Measurements from ENCODE around the gene ELFN2.

The ELFN2 gene

DNA sequence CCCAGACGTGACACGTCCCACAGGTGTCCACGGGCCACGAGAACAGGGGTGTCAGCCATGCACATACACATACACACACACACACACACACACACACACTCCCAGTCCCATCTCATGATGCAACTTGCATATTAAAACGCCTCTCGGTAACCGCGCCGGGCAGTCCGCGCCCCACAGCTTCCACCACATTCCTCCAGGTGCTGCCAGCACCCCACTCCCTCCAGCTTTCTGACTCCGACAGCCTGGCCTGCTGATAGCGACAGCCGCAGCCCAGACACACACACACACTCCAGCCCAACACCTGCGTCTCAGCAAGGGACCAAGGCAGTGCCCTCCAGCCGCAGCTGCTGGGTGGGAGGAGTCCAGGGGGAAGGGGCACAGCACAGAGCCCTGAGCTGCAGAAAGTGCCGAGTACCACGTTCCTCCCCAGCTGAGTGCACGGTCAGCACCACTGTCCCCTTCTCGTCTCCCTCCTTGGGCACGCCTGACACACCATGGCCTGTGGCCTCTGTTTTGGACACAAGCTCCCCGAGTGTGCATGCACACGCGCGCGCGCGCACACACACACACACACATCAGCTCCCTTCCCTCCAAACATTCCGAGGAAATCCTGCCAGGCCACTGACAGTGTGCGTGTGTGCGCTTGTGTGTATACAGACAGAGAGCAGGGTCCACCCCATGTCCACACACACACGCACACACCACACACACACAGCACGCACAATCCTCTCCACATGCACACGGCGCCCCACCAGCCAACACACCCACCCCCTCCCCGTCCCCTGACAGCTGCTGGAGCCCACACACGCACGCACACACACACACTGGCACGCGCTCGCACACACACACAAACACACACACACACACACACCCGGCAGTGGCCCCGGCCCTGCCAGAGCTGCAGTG is 1.2 kb downstream of the ELFN2 start:
- Histone ChIP-seq H3K9me2 (replicated peaks; ENCODE audit: low read depth, low read length) (no peaks in the 10 kb centered on the region), H3K36me3 (ENCODE audit: insufficient read depth, low read length) (no peaks in the 10 kb centered on the region), H4K20me1 (ENCODE audit: insufficient read depth, low read length, poor library complexity, severe bottlenecking) (no peaks in the 10 kb centered on the region), H3K4me2 (ENCODE audit: low read depth, low read length, poor library complexity, severe bottlenecking) (no peak overlapping the region), H3K9ac (ENCODE audit: low read depth, low read length, poor library complexity, severe bottlenecking) (no peak overlapping the region), H2AFZ (ENCODE audit: low read length) (no peak overlapping the region), H3K9me3 (ENCODE audit: insufficient read depth, low read depth, low read length) (no peaks in the 10 kb centered on the region), H3K4me3 (ENCODE audit: low read length, poor library complexity, severe bottlenecking) (no peak overlapping the region), H3K79me2 (ENCODE audit: insufficient read depth, low read length) (no peaks in the 10 kb centered on the region), H3K27me3 (ENCODE audit: insufficient read depth, low read length, poor library complexity, severe bottlenecking) (no peaks in the 10 kb centered on the region), H3K4me1 (ENCODE audit: insufficient read depth, low read length, poor library complexity, severe bottlenecking) (peaks cover 3% of the 10 kb centered on the region), H3F3A (ENCODE audit: low read depth) (no peaks in the 10 kb centered on the region)
- no peak for TF ChIP-seq EZH2phosphoT487 (IDR thresholded peaks at IDR 0.05; ENCODE audit: borderline replicate concordance)
- TF ChIP-seq, protein P1, sequence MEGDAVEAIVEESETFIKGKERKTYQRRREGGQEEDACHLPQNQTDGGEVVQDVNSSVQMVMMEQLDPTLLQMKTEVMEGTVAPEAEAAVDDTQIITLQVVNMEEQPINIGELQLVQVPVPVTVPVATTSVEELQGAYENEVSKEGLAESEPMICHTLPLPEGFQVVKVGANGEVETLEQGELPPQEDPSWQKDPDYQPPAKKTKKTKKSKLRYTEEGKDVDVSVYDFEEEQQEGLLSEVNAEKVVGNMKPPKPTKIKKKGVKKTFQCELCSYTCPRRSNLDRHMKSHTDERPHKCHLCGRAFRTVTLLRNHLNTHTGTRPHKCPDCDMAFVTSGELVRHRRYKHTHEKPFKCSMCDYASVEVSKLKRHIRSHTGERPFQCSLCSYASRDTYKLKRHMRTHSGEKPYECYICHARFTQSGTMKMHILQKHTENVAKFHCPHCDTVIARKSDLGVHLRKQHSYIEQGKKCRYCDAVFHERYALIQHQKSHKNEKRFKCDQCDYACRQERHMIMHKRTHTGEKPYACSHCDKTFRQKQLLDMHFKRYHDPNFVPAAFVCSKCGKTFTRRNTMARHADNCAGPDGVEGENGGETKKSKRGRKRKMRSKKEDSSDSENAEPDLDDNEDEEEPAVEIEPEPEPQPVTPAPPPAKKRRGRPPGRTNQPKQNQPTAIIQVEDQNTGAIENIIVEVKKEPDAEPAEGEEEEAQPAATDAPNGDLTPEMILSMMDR (conservative IDR thresholded peaks at IDR 0.05; ENCODE audit: low read length), result no peak

DNA sequence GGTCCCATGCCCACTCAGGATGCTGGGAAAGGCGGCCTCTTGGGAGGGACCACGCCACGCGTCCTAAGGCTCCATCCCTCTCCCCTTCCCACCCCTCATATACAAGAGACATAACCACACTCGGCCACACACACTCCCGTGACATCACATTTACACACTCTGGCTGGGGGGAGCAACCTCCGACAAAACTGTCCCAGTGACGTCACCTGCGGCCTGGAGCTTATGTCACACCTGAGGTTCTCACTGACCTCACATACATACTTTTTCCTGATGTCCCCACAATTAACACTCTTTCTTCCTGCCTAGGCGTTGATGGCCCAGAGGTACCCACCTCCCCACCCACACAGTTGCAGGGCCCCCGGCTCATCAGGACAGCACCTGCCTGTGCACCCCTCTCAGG is 1.9 kb downstream of the ELFN2 start:
- H3F3A ChIP-seq (ENCODE audit: low read depth), result no peaks in the 10 kb centered on the region
- no peak overlapping the region for H3K9ac ChIP-seq (ENCODE audit: low read depth, low read length, poor library complexity, severe bottlenecking)
- no peak overlapping the region for H3K4me3 ChIP-seq (ENCODE audit: low read length, poor library complexity, severe bottlenecking)
- no peaks in the 10 kb centered on the region for H4K20me1 ChIP-seq (ENCODE audit: insufficient read depth, low read length, poor library complexity, severe bottlenecking)
- no peaks in the 10 kb centered on the region for H3K9me2 ChIP-seq (replicated peaks; ENCODE audit: low read depth, low read length)
- no peaks in the 10 kb centered on the region for H3K27me3 ChIP-seq (ENCODE audit: insufficient read depth, low read length, poor library complexity, severe bottlenecking)
- H3K4me1 ChIP-seq (ENCODE audit: insufficient read depth, low read length, poor library complexity, severe bottlenecking), result peaks cover 3% of the 10 kb centered on the region
- H3K36me3 ChIP-seq (ENCODE audit: insufficient read depth, low read length), result no peaks in the 10 kb centered on the region
- TF ChIP-seq, protein P1 (conservative IDR thresholded peaks at IDR 0.05; ENCODE audit: low read length), result no peak
- TF ChIP-seq EZH2phosphoT487 (IDR thresholded peaks at IDR 0.05; ENCODE audit: borderline replicate concordance), result no peak
- no peak overlapping the region for H3K4me2 ChIP-seq (ENCODE audit: low read depth, low read length, poor library complexity, severe bottlenecking)
- H3K79me2 ChIP-seq (ENCODE audit: insufficient read depth, low read length), result no peaks in the 10 kb centered on the region
- H2AFZ ChIP-seq (ENCODE audit: low read length), result no peak overlapping the region
- no peaks in the 10 kb centered on the region for H3K9me3 ChIP-seq (ENCODE audit: insufficient read depth, low read depth, low read length)

DNA sequence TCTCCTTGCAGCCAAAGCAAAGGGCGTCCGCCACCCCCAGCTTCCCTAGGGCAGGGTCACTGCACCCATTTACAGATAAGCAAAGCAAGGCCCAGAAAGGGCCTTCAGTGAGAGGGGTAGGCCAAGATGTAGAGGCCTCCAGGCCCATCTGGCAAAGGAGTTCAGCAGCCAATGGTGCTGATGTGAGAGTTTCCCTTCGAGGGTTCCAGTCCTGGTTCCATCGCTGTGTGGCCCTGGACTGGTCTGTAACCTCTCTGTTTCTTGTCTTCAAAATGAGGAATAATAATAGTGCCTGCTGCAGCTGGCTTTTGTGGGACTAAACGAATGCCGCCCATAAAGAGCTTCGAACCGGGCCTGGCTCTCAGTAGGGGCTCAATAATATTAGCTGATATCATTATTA is 4.0 kb downstream of the ELFN2 start:
- H4K20me1 ChIP-seq (ENCODE audit: insufficient read depth, low read length, poor library complexity, severe bottlenecking), result no peaks in the 10 kb centered on the region
- peaks cover 5% of the 10 kb centered on the region for H3K27me3 ChIP-seq (ENCODE audit: insufficient read depth, low read length, poor library complexity, severe bottlenecking)
- no peaks in the 10 kb centered on the region for H3F3A ChIP-seq (ENCODE audit: low read depth)
- H3K79me2 ChIP-seq (ENCODE audit: insufficient read depth, low read length), result no peaks in the 10 kb centered on the region
- H3K9me3 ChIP-seq (ENCODE audit: insufficient read depth, low read depth, low read length), result no peaks in the 10 kb centered on the region
- no peak overlapping the region for H3K9ac ChIP-seq (ENCODE audit: low read depth, low read length, poor library complexity, severe bottlenecking)
- peaks cover 3% of the 10 kb centered on the region for H3K4me1 ChIP-seq (ENCODE audit: insufficient read depth, low read length, poor library complexity, severe bottlenecking)
- no peak overlapping the region for H3K4me2 ChIP-seq (ENCODE audit: low read depth, low read length, poor library complexity, severe bottlenecking)
- no peaks in the 10 kb centered on the region for H3K36me3 ChIP-seq (ENCODE audit: insufficient read depth, low read length)
- no peak overlapping the region for H2AFZ ChIP-seq (ENCODE audit: low read length)
- H3K4me3 ChIP-seq (ENCODE audit: low read length, poor library complexity, severe bottlenecking), result no peak overlapping the region
- no peaks in the 10 kb centered on the region for H3K9me2 ChIP-seq (replicated peaks; ENCODE audit: low read depth, low read length)
- TF ChIP-seq, protein P1 (conservative IDR thresholded peaks at IDR 0.05; ENCODE audit: low read length), result no peak
- no peak for TF ChIP-seq EZH2phosphoT487 (IDR thresholded peaks at IDR 0.05; ENCODE audit: borderline replicate concordance)

Data from Loucy (cell line).